IMR-90 (cell line): ENCODE measurements around the gene FAM163B. TPM values are rescaled to one million over a fixed set of nuclear protein-coding genes. Genes with fewer than 3 reads are reported as not detected.

Source experiments
- ATAC-seq: fragments of 200-7000 bp; cut with Tn5 transposase; 2 replicates; pipeline ENCODE4 v1.9.1; 2020; ENCODE audit warnings: low read depth, mild to moderate bottlenecking, moderate library complexity
- BruUV-seq: library from RNA; stranded (reverse); fragments of 400-500 nt; replicated peaks from 2 replicates; lab custom pipeline; 2021; lab: Mats Ljungman, UMichigan
- CTCF ChIA-PET: fragments of 300-600 bp; formaldehyde crosslinking; extraction: SDS; loops from one replicate; lab custom pipeline; 2021; ENCODE audit warnings: antibody characterized with exemption; lab: Yijun Ruan, JAX
- POLR2A ChIA-PET: fragments of 300-600 bp; sonication (Branson Sonifier 250); formaldehyde crosslinking; loops from one replicate; lab custom pipeline; 2022; ENCODE audit warnings: antibody characterized with exemption; ENCODE audit not compliant: unreplicated experiment; lab: Charles Lee
- DNase-seq: peaks from one replicate; pipeline ENCODE4 v3.0.0; 2013
- H2AFZ ChIP-seq: replicated peaks from 2 replicates; pipeline ENCODE3; 2013; ENCODE audit warnings: low read length, mild to moderate bottlenecking; ENCODE audit not compliant: poor library complexity
- H2AK5ac ChIP-seq: 2 replicates; pipeline ENCODE4 v1.6.1; 2013; ENCODE audit warnings: low read depth, low read length, inconsistent platforms
- H2AK9ac ChIP-seq: replicated peaks from 2 replicates; pipeline ENCODE3; 2013; ENCODE audit warnings: mild to moderate bottlenecking, low read depth, low read length, moderate library complexity; ENCODE audit not compliant: poor library complexity
- H2BK120ac ChIP-seq: 2 replicates; pipeline ENCODE4 v1.6.1; 2013; ENCODE audit warnings: low read depth, low read length, inconsistent platforms
- H2BK15ac ChIP-seq: 3 replicates; pipeline ENCODE4 v1.6.1; 2013; ENCODE audit warnings: low read depth, low read length, inconsistent platforms
- H2BK20ac ChIP-seq: 2 replicates; pipeline ENCODE4 v1.6.1; 2013; ENCODE audit warnings: low read depth, mild to moderate bottlenecking, inconsistent platforms, low read length, moderate library complexity
- H2BK5ac ChIP-seq: 2 replicates; pipeline ENCODE4 v1.6.1; 2013; ENCODE audit warnings: mild to moderate bottlenecking, low read depth, low read length, inconsistent platforms; ENCODE audit not compliant: poor library complexity, severe bottlenecking
- H3K14ac ChIP-seq: replicated peaks from 2 replicates; pipeline ENCODE4 v1.6.1; 2013; ENCODE audit warnings: low read depth, low read length, inconsistent platforms
- H3K18ac ChIP-seq: 2 replicates; pipeline ENCODE4 v1.6.1; 2013; ENCODE audit warnings: low read depth, low read length, control low read depth
- H3K23ac ChIP-seq: 2 replicates; pipeline ENCODE4 v1.6.1; 2013; ENCODE audit warnings: low read depth, low read length, inconsistent platforms
- H3K27ac ChIP-seq: 2 replicates; pipeline ENCODE4 v1.5.1; 2013; ENCODE audit warnings: mild to moderate bottlenecking, control low read depth, low read length; ENCODE audit not compliant: insufficient read depth
- H3K27me3 ChIP-seq: 2 replicates; pipeline ENCODE4 v1.6.1; 2013; ENCODE audit warnings: low read length; ENCODE audit not compliant: control insufficient read depth, insufficient read depth
- H3K36me3 ChIP-seq: 2 replicates; pipeline ENCODE4 v1.6.1; 2013; ENCODE audit warnings: low read length, mixed read lengths; ENCODE audit not compliant: control insufficient read depth, insufficient read depth
- H3K4ac ChIP-seq: 2 replicates; pipeline ENCODE4 v1.6.1; 2013; ENCODE audit warnings: low read depth, low read length, inconsistent platforms
- H3K4me1 ChIP-seq: 2 replicates; pipeline ENCODE4 v1.6.1; 2013; ENCODE audit warnings: low read length, mixed read lengths; ENCODE audit not compliant: control insufficient read depth, insufficient read depth
- H3K4me2 ChIP-seq: 2 replicates; pipeline ENCODE4 v1.6.1; 2013; ENCODE audit warnings: low read depth, mild to moderate bottlenecking, control low read depth, low read length, moderate library complexity
- H3K4me3 ChIP-seq: 2 replicates; pipeline ENCODE4 v1.5.1; 2013; ENCODE audit warnings: low read depth, mild to moderate bottlenecking, control low read depth, low read length, moderate library complexity; ENCODE audit not compliant: insufficient read depth
- H3K56ac ChIP-seq: 2 replicates; pipeline ENCODE4 v1.6.1; 2013; ENCODE audit warnings: low read length, inconsistent platforms; ENCODE audit not compliant: insufficient read depth; ENCODE audit errors: extremely low read depth
- H3K79me1 ChIP-seq, 2 experiments: 2 replicates each; pipeline ENCODE4 v1.6.1; 2013; ENCODE audit warnings: low read length in 2 of 2, inconsistent platforms in 1 of 2, low read depth in 1 of 2
- H3K9ac ChIP-seq: 2 replicates; pipeline ENCODE4 v1.6.1; 2013; ENCODE audit warnings: low read depth, low read length, control low read depth
- H3K9me1 ChIP-seq: 2 replicates; pipeline ENCODE4 v1.6.1; 2013; ENCODE audit warnings: low read length, inconsistent platforms; ENCODE audit not compliant: insufficient read depth
- H3K9me3 ChIP-seq: 2 replicates; pipeline ENCODE4 v1.6.1; 2013; ENCODE audit warnings: low read length; ENCODE audit not compliant: control insufficient read depth, insufficient read depth
- H4K20me1 ChIP-seq: 2 replicates; pipeline ENCODE4 v1.6.1; 2013; ENCODE audit warnings: low read length, inconsistent platforms; ENCODE audit not compliant: insufficient read depth
- H4K5ac ChIP-seq: 2 replicates; pipeline ENCODE4 v1.6.1; 2013; ENCODE audit warnings: mild to moderate bottlenecking, low read depth, low read length, control low read depth
- H4K8ac ChIP-seq, 2 experiments: 2 replicates each; pipeline ENCODE4 v1.6.1; 2013; ENCODE audit warnings: low read depth in 2 of 2, low read length in 2 of 2, control low read depth in 1 of 2, inconsistent platforms in 1 of 2
- H4K91ac ChIP-seq: 2 replicates; pipeline ENCODE4 v1.6.1; 2013; ENCODE audit warnings: low read depth, low read length, inconsistent platforms; ENCODE audit not compliant: insufficient read depth
- BHLHE40 ChIP-seq: fragments of 150-350 bp; IDR thresholded peaks from 2 replicates; pipeline ENCODE4 v1.6.1; 2016; ENCODE audit warnings: mild to moderate bottlenecking, low read depth, low read length
- CHD1 ChIP-seq: IDR thresholded peaks from 2 replicates; pipeline ENCODE4 v1.6.1; 2012; ENCODE audit warnings: low read depth, low read length, improper control_type of control experiment
- FOS ChIP-seq: fragments of 150-350 bp; IDR thresholded peaks from 2 replicates; pipeline ENCODE4 v1.6.1; 2016; ENCODE audit warnings: low read depth, low read length
- MAZ ChIP-seq: IDR thresholded peaks from 2 replicates; pipeline ENCODE4 v1.6.1; 2012; ENCODE audit warnings: low read depth, mild to moderate bottlenecking, low read length, improper control_type of control experiment, moderate library complexity, borderline replicate concordance
- RCOR1 ChIP-seq: IDR thresholded peaks from 2 replicates; pipeline ENCODE4 v1.6.1; 2012; ENCODE audit warnings: mild to moderate bottlenecking, low read length, improper control_type of control experiment; ENCODE audit not compliant: insufficient replicate concordance
- RFX5 ChIP-seq: IDR thresholded peaks from 2 replicates; pipeline ENCODE4 v1.8.0; 2012; ENCODE audit warnings: low read depth, mild to moderate bottlenecking, low read length, moderate library complexity
- WGBS, 2 experiments: methylation state at CpG; one replicate each; pipeline versions ENCODE4 v1.1.5 to v1.1.7; 2013; ENCODE audit warnings: missing lambda C conversion rate in 2 of 2; ENCODE audit not compliant: insufficient read length in 1 of 2; ENCODE audit errors: extremely low coverage in 2 of 2; 5-methylcytosine and 5-hydroxymethylcytosine counted together
- dilution Hi-C: fragments of 300-500 bp; cut with HindIII; formaldehyde crosslinking; loops from one replicate; pipeline ENCODE4 v1.14.3; 2018; ENCODE audit warnings: low sequenced_read_pairs; ENCODE audit not compliant: unreplicated experiment
- in situ Hi-C: fragments of 300-500 bp; cut with MboI; formaldehyde crosslinking; loops from 3 replicates; pipeline ENCODE4 v1.14.3; 2019; ENCODE audit warnings: low sequenced_read_pairs, inconsistent platforms, mixed read lengths
- intact Hi-C: fragments of 100-400 bp; cut with micrococcal nuclease; formaldehyde crosslinking; loops from 2 replicates; pipeline ENCODE4 v1.10.0; 2022
- polyA plus RNA-seq, 3 experiments: library from polyadenylated mRNA; depleted of rRNA; stranded (reverse); fragments of >200 nt; gene quantifications; 2 replicates each; pipeline ENCODE4 v1.2.3, GENCODE V29; 2012; ENCODE audit warnings: low replicate concordance in 1 of 3
- total RNA-seq: library from RNA; depleted of rRNA; stranded (reverse); fragments of >200 nt; gene quantifications from 2 replicates; pipeline ENCODE4 v1.2.3, GENCODE V29; 2012
- TF ChIP-seq, protein P1 (sequence below): fragments of 150-350 bp; IDR thresholded peaks from 2 replicates; pipeline ENCODE4 v1.6.1; 2016; ENCODE audit warnings: low read depth, mild to moderate bottlenecking, low read length, moderate library complexity, borderline replicate concordance
- TF ChIP-seq, protein P2 (sequence below): conservative IDR thresholded peaks from 2 replicates; pipeline ENCODE4 v1.5.1; 2012; ENCODE audit warnings: mild to moderate bottlenecking, low read depth, low read length, improper control_type of control experiment
- TF ChIP-seq, protein P3 (sequence below): fragments of 150-350 bp; IDR thresholded peaks from 2 replicates; pipeline ENCODE4 v1.6.1; 2017; ENCODE audit warnings: mild to moderate bottlenecking, antibody characterized with exemption, low read length, low read depth

Gene FAM163B
- total and polyA plus RNA-seq, 2 of the 4 experiments (the other 2 are of a cell fraction) = not detected

DNA sequence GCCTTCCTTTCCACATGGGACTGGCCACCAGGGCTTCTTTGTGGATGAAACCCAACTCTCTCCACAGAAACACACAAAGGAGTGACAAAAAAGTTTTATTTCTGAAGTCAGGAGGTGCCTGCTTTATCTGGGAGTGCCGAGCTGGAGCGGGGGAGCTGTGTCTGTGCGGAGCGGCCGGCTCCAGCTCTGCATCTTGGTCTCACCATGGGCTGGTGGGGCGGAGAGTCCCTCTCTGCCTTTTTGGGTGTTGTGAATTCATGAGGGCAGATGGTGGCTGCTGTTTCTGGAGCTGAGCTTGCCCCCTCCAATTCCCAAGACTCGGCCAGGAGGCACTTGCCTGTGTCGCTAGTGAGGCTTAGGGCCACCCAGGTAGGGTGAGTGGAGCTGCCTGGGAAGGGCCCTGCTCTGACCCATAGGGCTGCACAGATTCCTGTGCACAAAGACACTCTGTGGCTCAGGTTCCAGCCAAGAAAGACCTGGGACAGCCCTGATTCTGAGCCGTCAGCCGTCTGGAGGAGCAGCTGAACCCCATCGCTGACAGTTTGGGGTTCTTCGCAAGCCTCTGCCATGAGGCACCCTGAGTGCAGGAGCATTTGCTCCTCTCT, 28.4 kb upstream of the FAM163B start:
- Histone ChIP-seq H3K18ac (no peak overlapping the region), H2AK5ac (no peak overlapping the region)

More for the DNA sequence above, 28.4 kb upstream of the FAM163B start:
- Histone ChIP-seq H4K20me1 (no peaks in the 10 kb centered on the region), H3K4me1 (no peaks in the 10 kb centered on the region), H3K9me1 (no peaks in the 10 kb centered on the region), H4K5ac (no peak overlapping the region), H2BK20ac (no peak overlapping the region), H4K8ac (no peak overlapping the region), H4K91ac (no peak overlapping the region), H2BK5ac (no peak overlapping the region), H3K23ac (no peak overlapping the region), H3K14ac (no peak overlapping the region), H3K4me2 (no peak overlapping the region), H3K56ac (no peak overlapping the region), H2AK9ac (no peak overlapping the region), H3K36me3 (no peaks in the 10 kb centered on the region), H3K27ac (no peak overlapping the region), H3K79me1 (no peaks in the 10 kb centered on the region), H3K4ac (no peak overlapping the region), H2BK120ac (no peak overlapping the region), H3K9ac (no peak overlapping the region), H2BK15ac (no peak overlapping the region), H2AFZ (no peak overlapping the region), H3K4me3 (no peak overlapping the region), H3K9me3 (no peaks in the 10 kb centered on the region), H3K27me3 (peaks cover 70% of the 10 kb centered on the region)
- ChIA-PET CTCF (no interaction called here), POLR2A (no interaction called here)
- no TSS peak for BruUV-seq
- in situ Hi-C loops (no loop called here), intact Hi-C loops (no loop called here), dilution Hi-C loops (no loop called here)
- TF ChIP-seq CHD1 (no peak), BHLHE40 (no peak), RFX5 (no peak), RCOR1 (no peak), MAZ (no peak), FOS (no peak)
- TF ChIP-seq, protein P1, sequence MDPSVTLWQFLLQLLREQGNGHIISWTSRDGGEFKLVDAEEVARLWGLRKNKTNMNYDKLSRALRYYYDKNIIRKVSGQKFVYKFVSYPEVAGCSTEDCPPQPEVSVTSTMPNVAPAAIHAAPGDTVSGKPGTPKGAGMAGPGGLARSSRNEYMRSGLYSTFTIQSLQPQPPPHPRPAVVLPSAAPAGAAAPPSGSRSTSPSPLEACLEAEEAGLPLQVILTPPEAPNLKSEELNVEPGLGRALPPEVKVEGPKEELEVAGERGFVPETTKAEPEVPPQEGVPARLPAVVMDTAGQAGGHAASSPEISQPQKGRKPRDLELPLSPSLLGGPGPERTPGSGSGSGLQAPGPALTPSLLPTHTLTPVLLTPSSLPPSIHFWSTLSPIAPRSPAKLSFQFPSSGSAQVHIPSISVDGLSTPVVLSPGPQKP = no peak
- TF ChIP-seq, protein P2, sequence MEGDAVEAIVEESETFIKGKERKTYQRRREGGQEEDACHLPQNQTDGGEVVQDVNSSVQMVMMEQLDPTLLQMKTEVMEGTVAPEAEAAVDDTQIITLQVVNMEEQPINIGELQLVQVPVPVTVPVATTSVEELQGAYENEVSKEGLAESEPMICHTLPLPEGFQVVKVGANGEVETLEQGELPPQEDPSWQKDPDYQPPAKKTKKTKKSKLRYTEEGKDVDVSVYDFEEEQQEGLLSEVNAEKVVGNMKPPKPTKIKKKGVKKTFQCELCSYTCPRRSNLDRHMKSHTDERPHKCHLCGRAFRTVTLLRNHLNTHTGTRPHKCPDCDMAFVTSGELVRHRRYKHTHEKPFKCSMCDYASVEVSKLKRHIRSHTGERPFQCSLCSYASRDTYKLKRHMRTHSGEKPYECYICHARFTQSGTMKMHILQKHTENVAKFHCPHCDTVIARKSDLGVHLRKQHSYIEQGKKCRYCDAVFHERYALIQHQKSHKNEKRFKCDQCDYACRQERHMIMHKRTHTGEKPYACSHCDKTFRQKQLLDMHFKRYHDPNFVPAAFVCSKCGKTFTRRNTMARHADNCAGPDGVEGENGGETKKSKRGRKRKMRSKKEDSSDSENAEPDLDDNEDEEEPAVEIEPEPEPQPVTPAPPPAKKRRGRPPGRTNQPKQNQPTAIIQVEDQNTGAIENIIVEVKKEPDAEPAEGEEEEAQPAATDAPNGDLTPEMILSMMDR = no peak
- TF ChIP-seq, protein P3, sequence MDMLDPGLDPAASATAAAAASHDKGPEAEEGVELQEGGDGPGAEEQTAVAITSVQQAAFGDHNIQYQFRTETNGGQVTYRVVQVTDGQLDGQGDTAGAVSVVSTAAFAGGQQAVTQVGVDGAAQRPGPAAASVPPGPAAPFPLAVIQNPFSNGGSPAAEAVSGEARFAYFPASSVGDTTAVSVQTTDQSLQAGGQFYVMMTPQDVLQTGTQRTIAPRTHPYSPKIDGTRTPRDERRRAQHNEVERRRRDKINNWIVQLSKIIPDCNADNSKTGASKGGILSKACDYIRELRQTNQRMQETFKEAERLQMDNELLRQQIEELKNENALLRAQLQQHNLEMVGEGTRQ = no peak
- DNase-seq (no peak), ATAC-seq (no peak)
- WGBS, 2 experiments = 52% methylated on average over 3 of the region's 12 CpGs; no CpG with 5 or more reads in 1 of the 2 experiments
